ENCODE results near the gene PVALB.

- TF ChIP-seq CTCF (IDR thresholded peaks at IDR 0.05; ENCODE audit: low read depth, low read length, poor library complexity, severe bottlenecking): no peak
- TF ChIP-seq EZH2phosphoT487 (IDR thresholded peaks at IDR 0.05; ENCODE audit: borderline replicate concordance, low read length): no peak
Measured at GRCh38 chr22:36860438-36860820, 43.6 kb upstream of the PVALB start.
